ENCODE measurements around the gene NOX5.

GRCh38 chr15:69096196-69096595 is 81.7 kb downstream of the NOX5 start:
- TF ChIP-seq CTCF (conservative IDR thresholded peaks at IDR 0.05; ENCODE audit: low read depth, low read length) (no peak), EZH2 (IDR thresholded peaks at IDR 0.05; ENCODE audit: borderline replicate concordance, low read depth, low read length, poor library complexity, severe bottlenecking) (no peak)
